Upper lobe of left lung (tissue), 4 donors: Measurements from ENCODE around the gene NWD2.

Experiments
- CTCF ChIP-seq, 6 experiments: fragments of 450-650 bp in 4 of 6; fragments of 200-600 bp in 2 of 6; sonication (generic) in 2 of 6; IDR thresholded peaks; one replicate each; pipeline ENCODE4 v1.5.1; 2016 to 2019; ENCODE audit warnings: antibody characterized with exemption in 6 of 6
- EP300 ChIP-seq, 4 donors: sonication (generic); formaldehyde crosslinking; IDR thresholded peaks; one replicate each; pipeline ENCODE4 v1.5.1; 2017; ENCODE audit warnings: antibody characterized with exemption in 4 of 4, control low read depth in 2 of 4

- TF ChIP-seq CTCF (IDR thresholded peaks at IDR 0.05): no peak
- no peak for TF ChIP-seq EP300 (IDR thresholded peaks at IDR 0.05)
Measured at GRCh38 chr4:37429906-37430305, 185.4 kb downstream of the NWD2 start.
